ENCODE results near the gene KIFAP3. TPM values are rescaled to one million over a fixed set of nuclear protein-coding genes. Genes with fewer than 3 reads are reported as not detected.

Gene KIFAP3
- total RNA-seq, 6 experiments from 2014 or later: 5.9 to 9.2 (median 8.0) TPM

GRCh38 chr1:169899519-169900217 lies 174.8 kb downstream of the KIFAP3 start:
- Histone ChIP-seq H3K9me3 (no peaks in the 10 kb centered on the region), H3K4me1 (peaks cover 0 to 8% (median 4%) of the 10 kb centered on the region in 4 donors), H3K27ac (no peak overlapping the region), H3K4me3 (no peak overlapping the region), H3K27me3 (no peaks in the 10 kb centered on the region), H3K36me3 (no peaks in the 10 kb centered on the region)
- TF ChIP-seq CTCF (IDR thresholded peaks at IDR 0.05) (no peak), POLR2A (IDR thresholded peaks at IDR 0.05) (no peak)
- DNase-seq (no peak), ATAC-seq (no peak)
- 62% methylated on average over 4 of the region's 4 CpGs for WGBS (ENCODE audit: insufficient coverage, low coverage, low lambda C conversion rate, missing lambda C conversion rate)
- intact Hi-C loops (cut with DNase I): no loop called here

- no peak for DNase-seq
- H3K9me3 ChIP-seq: no peaks in the 10 kb centered on the region
- no peak overlapping the region for H3K4me3 ChIP-seq
- TF ChIP-seq CTCF (IDR thresholded peaks at IDR 0.05): no peak
- TF ChIP-seq POLR2A (IDR thresholded peaks at IDR 0.05): no peak
- 83% methylated on average over 3 of the region's 4 CpGs for WGBS (ENCODE audit: insufficient coverage, low coverage, low lambda C conversion rate, missing lambda C conversion rate)
- H3K27ac ChIP-seq: no peak overlapping the region
- ATAC-seq: no peak
- intact Hi-C loops (cut with DNase I): no loop called here
- no peaks in the 10 kb centered on the region for H3K36me3 ChIP-seq
- peaks cover 0 to 19% (median 2%) of the 10 kb centered on the region in 4 donors for H3K4me1 ChIP-seq
- no peaks in the 10 kb centered on the region for H3K27me3 ChIP-seq
Observed at GRCh38 chr1:169896013-169896412, 178.5 kb downstream of the KIFAP3 start.

GRCh38 chr1:169894424-169895145 lies 179.9 kb downstream of the KIFAP3 start:
- intact Hi-C loops (cut with DNase I): no loop called here
- Histone ChIP-seq H3K27ac (peak overlapping the region; percentile 98 to 100 (median 99)), H3K9me3 (no peaks in the 10 kb centered on the region), H3K36me3 (no peaks in the 10 kb centered on the region), H3K4me3 (peak overlapping the region; percentile 87 to 90 (median 88)), H3K27me3 (no peaks in the 10 kb centered on the region), H3K4me1 (peaks cover 0 to 28% (median 4%) of the 10 kb centered on the region in 4 donors)
- no peak for DNase-seq
- TF ChIP-seq POLR2A (IDR thresholded peaks at IDR 0.05) (no peak), CTCF (IDR thresholded peaks at IDR 0.05) (no peak)
- no peak for ATAC-seq
- WGBS (ENCODE audit: insufficient coverage, low coverage, low lambda C conversion rate, missing lambda C conversion rate): 43% methylated on average over 15 of the region's 15 CpGs

GRCh38 chr1:169893645-169894423 lies 180.7 kb downstream of the KIFAP3 start, which contains the start of gene SCYL3:
Gene SCYL3 (minus strand): TSS chr1:169893896. CDS start chr1:169888840, 5,056 bp downstream.
- Histone ChIP-seq H3K36me3 (no peaks in the 10 kb centered on the region), H3K27me3 (no peaks in the 10 kb centered on the region), H3K27ac (peak within 1 kb of the TSS; percentile 98 to 100 (median 99)), H3K4me3 (peak within 1 kb of the TSS; percentile 87 to 90 (median 88)), H3K4me1 (peaks cover 0 to 32% (median 5%) of the 10 kb centered on the region in 4 donors), H3K9me3 (no peaks in the 10 kb centered on the region)
- DNase-seq (peak; percentile 90 to 95 (median 95)), ATAC-seq (peak; percentile 91 to 96 (median 93))
- intact Hi-C loops (cut with DNase I): no loop called here
- TF ChIP-seq POLR2A (IDR thresholded peaks at IDR 0.05) (peak; percentile 81), CTCF (IDR thresholded peaks at IDR 0.05) (no peak)
- WGBS (ENCODE audit: insufficient coverage, low coverage, low lambda C conversion rate, missing lambda C conversion rate): 0% methylated on average over 13 of the region's 52 CpGs
